Measurements from ENCODE around the gene PDZD2.

DNA sequence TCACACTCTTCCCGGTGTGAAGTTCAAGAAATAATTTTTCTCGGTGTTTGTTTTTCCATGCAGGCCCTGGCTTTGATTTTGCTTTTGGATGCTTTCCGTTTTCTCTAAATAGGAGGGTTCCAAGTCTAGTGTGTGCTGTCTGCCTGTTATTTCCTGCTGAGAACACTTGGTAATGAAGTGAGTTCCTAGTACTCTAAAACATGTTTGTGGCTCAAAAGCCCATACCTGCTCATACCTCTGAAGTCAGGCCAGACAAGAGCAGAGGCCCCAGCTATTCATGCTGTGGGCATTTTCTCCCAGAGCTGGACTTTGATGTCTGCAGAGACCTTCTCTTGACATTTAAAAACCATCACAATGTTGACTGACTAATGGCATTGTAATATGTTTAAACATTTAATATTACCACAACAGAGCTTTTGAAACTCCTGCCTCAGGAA is 324.0 kb downstream of the PDZD2 start:
- TF ChIP-seq, protein P1, sequence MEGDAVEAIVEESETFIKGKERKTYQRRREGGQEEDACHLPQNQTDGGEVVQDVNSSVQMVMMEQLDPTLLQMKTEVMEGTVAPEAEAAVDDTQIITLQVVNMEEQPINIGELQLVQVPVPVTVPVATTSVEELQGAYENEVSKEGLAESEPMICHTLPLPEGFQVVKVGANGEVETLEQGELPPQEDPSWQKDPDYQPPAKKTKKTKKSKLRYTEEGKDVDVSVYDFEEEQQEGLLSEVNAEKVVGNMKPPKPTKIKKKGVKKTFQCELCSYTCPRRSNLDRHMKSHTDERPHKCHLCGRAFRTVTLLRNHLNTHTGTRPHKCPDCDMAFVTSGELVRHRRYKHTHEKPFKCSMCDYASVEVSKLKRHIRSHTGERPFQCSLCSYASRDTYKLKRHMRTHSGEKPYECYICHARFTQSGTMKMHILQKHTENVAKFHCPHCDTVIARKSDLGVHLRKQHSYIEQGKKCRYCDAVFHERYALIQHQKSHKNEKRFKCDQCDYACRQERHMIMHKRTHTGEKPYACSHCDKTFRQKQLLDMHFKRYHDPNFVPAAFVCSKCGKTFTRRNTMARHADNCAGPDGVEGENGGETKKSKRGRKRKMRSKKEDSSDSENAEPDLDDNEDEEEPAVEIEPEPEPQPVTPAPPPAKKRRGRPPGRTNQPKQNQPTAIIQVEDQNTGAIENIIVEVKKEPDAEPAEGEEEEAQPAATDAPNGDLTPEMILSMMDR (IDR thresholded peaks at IDR 0.05) = no peak
- TF ChIP-seq ZFX (IDR thresholded peaks at IDR 0.05; ENCODE audit: borderline replicate concordance) = no peak

Data from 22Rv1 (cell line).